ENCODE measurements around the gene NDNF. TPM values are rescaled to one million over a fixed set of nuclear protein-coding genes. Genes with fewer than 3 reads are reported as not detected.

Gene NDNF
- total RNA-seq, 4 donors from 2014 or later = 2.4 to 10.6 (median 7.8) TPM

DNA sequence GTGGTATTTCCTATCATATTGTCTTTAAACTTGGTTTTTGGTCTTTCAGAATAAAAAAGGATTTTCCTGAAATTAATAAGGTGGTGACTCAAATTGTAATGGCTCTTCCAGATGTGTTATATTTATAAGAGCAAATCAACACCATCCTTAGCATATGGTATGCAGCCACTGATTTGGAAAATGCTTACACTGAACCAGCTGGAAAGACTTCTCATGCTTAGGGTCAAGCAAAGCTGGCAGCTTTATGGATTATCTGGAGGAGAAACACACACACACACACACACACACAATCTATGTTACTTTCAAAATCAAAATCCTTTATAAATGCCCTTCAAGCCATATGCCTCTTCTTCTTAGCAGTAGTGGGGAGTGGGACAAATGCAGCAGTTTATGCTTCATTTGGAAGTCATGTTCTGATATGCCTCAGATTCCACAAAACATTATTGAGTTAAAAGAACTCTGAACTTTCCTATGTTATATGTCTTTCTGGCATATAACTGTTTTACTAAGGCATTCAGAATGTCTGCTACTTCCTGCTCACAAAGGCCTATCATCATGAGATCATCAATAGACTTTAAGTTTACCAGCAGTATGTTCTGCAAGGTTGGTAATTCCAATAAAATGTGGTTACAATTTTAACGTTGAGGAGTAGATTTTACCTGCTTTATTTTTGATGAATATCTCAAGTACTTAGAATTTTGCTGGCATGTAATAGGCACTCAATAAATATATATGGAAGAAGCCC, 76.9 kb downstream of the NDNF start:
- H3K27me3 ChIP-seq = no peaks in the 10 kb centered on the region
- TF ChIP-seq EP300 (IDR thresholded peaks at IDR 0.05) (no peak), POLR2A (IDR thresholded peaks at IDR 0.05) (no peak)
- TF ChIP-seq, protein P1, sequence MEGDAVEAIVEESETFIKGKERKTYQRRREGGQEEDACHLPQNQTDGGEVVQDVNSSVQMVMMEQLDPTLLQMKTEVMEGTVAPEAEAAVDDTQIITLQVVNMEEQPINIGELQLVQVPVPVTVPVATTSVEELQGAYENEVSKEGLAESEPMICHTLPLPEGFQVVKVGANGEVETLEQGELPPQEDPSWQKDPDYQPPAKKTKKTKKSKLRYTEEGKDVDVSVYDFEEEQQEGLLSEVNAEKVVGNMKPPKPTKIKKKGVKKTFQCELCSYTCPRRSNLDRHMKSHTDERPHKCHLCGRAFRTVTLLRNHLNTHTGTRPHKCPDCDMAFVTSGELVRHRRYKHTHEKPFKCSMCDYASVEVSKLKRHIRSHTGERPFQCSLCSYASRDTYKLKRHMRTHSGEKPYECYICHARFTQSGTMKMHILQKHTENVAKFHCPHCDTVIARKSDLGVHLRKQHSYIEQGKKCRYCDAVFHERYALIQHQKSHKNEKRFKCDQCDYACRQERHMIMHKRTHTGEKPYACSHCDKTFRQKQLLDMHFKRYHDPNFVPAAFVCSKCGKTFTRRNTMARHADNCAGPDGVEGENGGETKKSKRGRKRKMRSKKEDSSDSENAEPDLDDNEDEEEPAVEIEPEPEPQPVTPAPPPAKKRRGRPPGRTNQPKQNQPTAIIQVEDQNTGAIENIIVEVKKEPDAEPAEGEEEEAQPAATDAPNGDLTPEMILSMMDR (IDR thresholded peaks at IDR 0.05) = no peak

GRCh38 chr4:120994521-120994920, 77.8 kb downstream of the NDNF start:
- Histone ChIP-seq H3K4me3 (no peak overlapping the region), H3K27me3 (no peaks in the 10 kb centered on the region), H3K27ac (no peak overlapping the region), H3K36me3 (no peaks in the 10 kb centered on the region), H3K9me3 (no peaks in the 10 kb centered on the region), H3K4me1 (no peaks in the 10 kb centered on the region)
- TF ChIP-seq EP300 (IDR thresholded peaks at IDR 0.05) (no peak), POLR2A (IDR thresholded peaks at IDR 0.05) (no peak)
- TF ChIP-seq, protein P1 (IDR thresholded peaks at IDR 0.05) = no peak
- WGBS, 2 donors = 68 to 74% methylated on average over 1 of the region's 1 CpG
- DNase-seq (ENCODE audit: low spot score in 2 of 2) = no peak

More for the DNA sequence above, 76.9 kb downstream of the NDNF start:
- no peak overlapping the region for H3K27ac ChIP-seq
- no peak for DNase-seq (ENCODE audit: low spot score in 2 of 2)
- no peaks in the 10 kb centered on the region for H3K4me1 ChIP-seq
- H3K36me3 ChIP-seq = no peaks in the 10 kb centered on the region
- 58 to 61% methylated on average over 1 of the region's 1 CpG for whole genome bisulfite sequencing, 2 donors
- H3K9me3 ChIP-seq = no peaks in the 10 kb centered on the region
- H3K4me3 ChIP-seq = no peak overlapping the region

- WGBS, 2 donors = 67 to 89% methylated on average over 2 of the region's 2 CpGs
- H3K36me3 ChIP-seq = no peaks in the 10 kb centered on the region
- H3K27me3 ChIP-seq = no peaks in the 10 kb centered on the region
- H3K27ac ChIP-seq = no peak overlapping the region
- no peaks in the 10 kb centered on the region for H3K4me1 ChIP-seq
- no peak overlapping the region for H3K4me3 ChIP-seq
- no peaks in the 10 kb centered on the region for H3K9me3 ChIP-seq
- DNase-seq (ENCODE audit: low spot score in 2 of 2) = no peak
- TF ChIP-seq POLR2A (IDR thresholded peaks at IDR 0.05) (no peak), EP300 (IDR thresholded peaks at IDR 0.05) (no peak)
- TF ChIP-seq, protein P1 (IDR thresholded peaks at IDR 0.05) = no peak
Observed at GRCh38 chr4:120991885-120992284, 80.5 kb downstream of the NDNF start.

- no peaks in the 10 kb centered on the region for H3K9me3 ChIP-seq
- H3K4me3 ChIP-seq = no peak overlapping the region
- WGBS, 2 donors = 80 to 95% methylated on average over 1 to 2 of the region's 2 CpGs
- no peak overlapping the region for H3K27ac ChIP-seq
- TF ChIP-seq, protein P1 (IDR thresholded peaks at IDR 0.05) = no peak
- TF ChIP-seq POLR2A (IDR thresholded peaks at IDR 0.05) = no peak
- no peak for TF ChIP-seq EP300 (IDR thresholded peaks at IDR 0.05)
- H3K36me3 ChIP-seq = no peaks in the 10 kb centered on the region
- H3K27me3 ChIP-seq = no peaks in the 10 kb centered on the region
- no peak for DNase-seq (ENCODE audit: low spot score in 2 of 2)
- H3K4me1 ChIP-seq = no peaks in the 10 kb centered on the region
Observed at GRCh38 chr4:120990246-120990645, 82.1 kb downstream of the NDNF start.

Other genes with a start within 250 kb of the NDNF start
- 10 to 100 TPM; 18.9 to 46.3 (median 31.1) TPM for gene PRDM5, start 149.8 kb downstream of the NDNF start, total RNA-seq
- under 1 TPM in 1 of 4 donors, not detected in 3; 0.44 TPM for gene TNIP3, start 91.8 kb upstream of the NDNF start, total RNA-seq